ENCODE data around the gene ZNF860.

The ZNF860 gene

GRCh38 chr3:32037932-32038267 lies 56.4 kb downstream of the ZNF860 start:
- TF ChIP-seq, protein P1, sequence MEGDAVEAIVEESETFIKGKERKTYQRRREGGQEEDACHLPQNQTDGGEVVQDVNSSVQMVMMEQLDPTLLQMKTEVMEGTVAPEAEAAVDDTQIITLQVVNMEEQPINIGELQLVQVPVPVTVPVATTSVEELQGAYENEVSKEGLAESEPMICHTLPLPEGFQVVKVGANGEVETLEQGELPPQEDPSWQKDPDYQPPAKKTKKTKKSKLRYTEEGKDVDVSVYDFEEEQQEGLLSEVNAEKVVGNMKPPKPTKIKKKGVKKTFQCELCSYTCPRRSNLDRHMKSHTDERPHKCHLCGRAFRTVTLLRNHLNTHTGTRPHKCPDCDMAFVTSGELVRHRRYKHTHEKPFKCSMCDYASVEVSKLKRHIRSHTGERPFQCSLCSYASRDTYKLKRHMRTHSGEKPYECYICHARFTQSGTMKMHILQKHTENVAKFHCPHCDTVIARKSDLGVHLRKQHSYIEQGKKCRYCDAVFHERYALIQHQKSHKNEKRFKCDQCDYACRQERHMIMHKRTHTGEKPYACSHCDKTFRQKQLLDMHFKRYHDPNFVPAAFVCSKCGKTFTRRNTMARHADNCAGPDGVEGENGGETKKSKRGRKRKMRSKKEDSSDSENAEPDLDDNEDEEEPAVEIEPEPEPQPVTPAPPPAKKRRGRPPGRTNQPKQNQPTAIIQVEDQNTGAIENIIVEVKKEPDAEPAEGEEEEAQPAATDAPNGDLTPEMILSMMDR (IDR thresholded peaks at IDR 0.05; ENCODE audit: borderline replicate concordance, control extremely low read depth, extremely low read depth, insufficient read depth, missing control alignments) = no peak
- DNase-seq (ENCODE audit: low spot score) = no peak
- in situ Hi-C loops (cut with MboI; ENCODE audit: low sequenced_read_pairs, unreplicated experiment) = no loop called here

GRCh38 chr3:32041316-32041715 lies 59.8 kb downstream of the ZNF860 start:
- DNase-seq (ENCODE audit: low spot score) = no peak
- TF ChIP-seq, protein P1 (IDR thresholded peaks at IDR 0.05; ENCODE audit: borderline replicate concordance, control extremely low read depth, extremely low read depth, insufficient read depth, missing control alignments) = no peak
- in situ Hi-C loops (cut with MboI; ENCODE audit: low sequenced_read_pairs, unreplicated experiment) = no loop called here

Measured in GM13976 (cell line).